Measurements from ENCODE around the gene TIMM22. TPM values are rescaled to one million over a fixed set of nuclear protein-coding genes. Genes with fewer than 3 reads are reported as not detected.

The TIMM22 gene
- total RNA-seq, 1 donor from 2014 or later, result 9.4 TPM

Other genes with a start within 250 kb of the TIMM22 start
- 9.4 TPM for gene GEMIN4, start 244.9 kb upstream of the TIMM22 start, total RNA-seq (ENCODE audit: insufficient read depth, low replicate concordance)
- 24.3 TPM for gene GLOD4, start 214.8 kb upstream of the TIMM22 start, total RNA-seq (ENCODE audit: insufficient read depth, low replicate concordance)
- 12.8 TPM for gene MRM3, start 214.8 kb upstream of the TIMM22 start, total RNA-seq (ENCODE audit: insufficient read depth, low replicate concordance)
- gene NXN, start 17.4 kb upstream of the TIMM22 start, total RNA-seq (ENCODE audit: insufficient read depth, low replicate concordance), result 103 TPM
- gene ABR, start 182.9 kb downstream of the TIMM22 start, total RNA-seq (ENCODE audit: insufficient read depth, low replicate concordance), result 47.2 TPM

All from umbilical cord (tissue), 1 donor.